GM21717 (cell line): ENCODE measurements around the gene EXOC2.

ENCODE experiments used
- ATAC-seq: cut with Tn5 transposase; IDR thresholded peaks from one replicate; pipeline ENCODE4 v1.9.1; 2021; ENCODE audit warnings: mild to moderate bottlenecking, moderate library complexity; ENCODE audit not compliant: unreplicated experiment

EXOC2 gene

DNA sequence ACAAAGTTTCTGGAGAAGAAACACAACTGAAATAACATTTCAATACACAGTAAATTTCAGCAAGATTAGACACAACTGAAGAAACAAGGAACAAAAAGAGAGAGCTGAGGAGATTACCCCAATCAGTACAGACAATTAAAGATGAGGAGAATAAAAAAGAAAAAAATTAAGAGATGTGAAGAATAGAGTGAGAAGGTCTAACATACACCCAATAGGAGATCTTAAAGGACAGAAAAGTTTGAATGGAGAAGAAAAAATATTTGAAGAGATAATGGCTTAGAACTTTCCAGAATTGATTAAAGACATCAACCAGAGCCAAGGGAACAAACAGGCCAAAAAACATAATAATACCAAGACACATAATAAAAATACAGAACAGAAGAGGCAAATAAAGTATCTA lies 152.4 kb downstream of the EXOC2 start:
- no peak for ATAC-seq

- no peak for ATAC-seq
Observed at GRCh38 chr6:537114-537513, 155.8 kb downstream of the EXOC2 start.

DNA sequence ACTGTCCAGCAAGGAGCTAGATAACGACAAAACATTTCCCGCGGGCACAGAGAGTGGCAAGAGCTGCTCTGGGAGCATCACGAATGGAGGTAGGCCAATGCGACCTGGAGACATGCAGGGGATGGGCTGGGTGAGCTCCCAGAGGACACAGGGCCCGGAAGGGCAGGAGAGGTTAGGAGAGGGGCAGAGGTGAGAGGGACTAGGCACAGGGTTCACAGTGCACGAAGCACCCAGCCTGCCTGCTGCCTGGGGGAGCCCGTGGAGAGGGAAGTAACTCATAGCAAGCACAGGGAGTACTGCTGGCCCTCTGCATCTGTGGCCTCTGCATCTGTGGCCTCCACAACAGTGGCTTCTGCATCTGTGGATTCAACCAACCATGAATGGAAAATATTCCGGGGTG lies 162.5 kb downstream of the EXOC2 start:
- ATAC-seq, result no peak

- no peak for ATAC-seq
Observed at GRCh38 chr6:528989-529388, 163.9 kb downstream of the EXOC2 start.

DNA sequence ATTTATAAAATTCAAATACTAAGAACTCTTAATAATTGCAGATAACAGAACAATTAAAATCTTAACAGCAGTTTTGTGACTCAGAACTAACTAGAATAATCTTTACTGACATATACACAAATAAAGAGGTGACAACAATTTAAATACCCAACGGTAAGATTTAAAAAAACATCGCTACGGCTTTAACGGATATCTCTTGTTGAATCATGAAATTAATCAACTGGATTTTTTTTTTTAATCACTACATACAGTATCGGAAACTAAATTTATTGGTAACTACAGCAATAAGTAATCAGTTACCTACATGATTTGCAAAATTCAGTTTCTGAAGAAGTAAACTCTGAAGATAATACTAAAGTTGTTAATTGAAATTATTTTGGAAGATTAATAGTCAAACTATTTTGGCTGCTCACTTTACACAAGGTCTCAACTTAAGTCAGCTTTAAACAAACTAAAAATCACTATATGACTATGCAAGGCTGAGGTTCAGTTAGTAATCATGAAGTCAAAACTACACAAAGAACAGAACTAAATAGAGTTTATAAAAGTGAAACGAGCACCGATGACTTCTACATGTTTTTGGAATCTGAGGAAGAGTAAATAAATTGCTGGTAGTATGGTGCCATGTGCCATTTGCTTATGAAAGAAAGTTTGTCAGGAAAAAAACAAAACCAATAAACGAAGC lies 164.8 kb downstream of the EXOC2 start:
- ATAC-seq, result no peak

DNA sequence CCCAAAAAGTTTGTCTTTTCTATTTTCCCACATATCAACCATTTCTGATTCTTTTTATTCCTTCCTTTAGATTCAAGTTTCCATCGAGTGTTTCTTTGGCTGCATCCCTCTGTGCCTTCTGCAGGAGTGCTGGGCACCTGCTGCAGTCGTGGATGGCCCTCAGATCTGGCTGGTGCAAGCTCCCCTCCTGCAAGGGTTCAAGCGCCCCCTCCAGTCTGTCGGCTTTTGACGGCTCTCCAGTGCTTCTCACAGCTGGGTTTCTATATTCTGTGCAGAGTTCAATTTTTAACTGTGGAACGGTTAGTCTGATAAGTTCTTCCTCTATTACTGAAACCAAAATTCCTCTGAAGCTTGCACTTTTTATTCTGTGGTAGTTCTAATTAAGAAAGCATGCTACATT lies 168.1 kb downstream of the EXOC2 start:
- ATAC-seq, result no peak

GRCh38 chr6:520820-521219 lies 172.1 kb downstream of the EXOC2 start:
- no peak for ATAC-seq

- no peak for ATAC-seq
Observed at GRCh38 chr6:518218-518617, 174.7 kb downstream of the EXOC2 start.

- ATAC-seq, result no peak
Observed at GRCh38 chr6:516213-516612, 176.7 kb downstream of the EXOC2 start.

DNA sequence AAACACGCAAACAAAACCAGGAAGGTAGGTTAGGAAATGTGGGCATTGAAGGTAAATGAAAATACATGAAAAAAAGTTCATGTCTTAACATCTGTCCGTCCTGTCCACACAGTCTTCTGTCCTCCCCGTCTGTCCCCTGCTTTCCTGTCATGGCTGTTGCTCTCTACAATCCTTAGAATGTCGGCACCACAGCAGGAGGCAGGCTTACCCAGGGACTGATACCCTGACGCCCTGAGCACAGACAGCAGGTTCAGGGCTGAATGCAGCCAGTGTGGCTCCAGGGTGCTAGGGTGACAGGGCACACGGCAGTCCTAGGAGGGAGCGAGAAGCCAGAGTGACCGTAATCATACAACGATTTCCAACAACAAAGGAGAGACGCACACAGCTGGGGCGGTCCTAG lies 177.7 kb downstream of the EXOC2 start:
- ATAC-seq, result no peak

- ATAC-seq, result no peak
Observed at GRCh38 chr6:514396-514978, 178.5 kb downstream of the EXOC2 start.

GRCh38 chr6:513961-514360 lies 179.0 kb downstream of the EXOC2 start:
- ATAC-seq, result no peak

DNA sequence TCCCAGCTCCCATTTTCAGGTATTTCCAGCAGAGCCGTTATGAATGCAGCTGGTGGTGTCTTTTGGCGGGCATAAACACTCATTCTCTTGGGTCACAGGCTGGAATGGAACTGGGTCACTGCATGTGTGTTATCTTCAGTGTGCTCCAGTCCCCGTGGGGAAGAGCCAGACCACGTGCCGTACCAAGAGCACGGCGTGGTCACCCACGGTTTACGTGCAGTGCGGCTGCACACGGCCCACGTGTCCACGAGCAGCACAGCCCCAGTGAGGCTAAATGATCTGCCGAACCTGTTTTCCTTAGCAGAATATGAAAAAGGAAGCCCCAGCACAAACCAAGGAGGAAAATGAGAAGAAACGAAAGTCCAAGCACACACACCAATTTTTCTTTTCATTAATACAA lies 179.9 kb downstream of the EXOC2 start:
- no peak for ATAC-seq

DNA sequence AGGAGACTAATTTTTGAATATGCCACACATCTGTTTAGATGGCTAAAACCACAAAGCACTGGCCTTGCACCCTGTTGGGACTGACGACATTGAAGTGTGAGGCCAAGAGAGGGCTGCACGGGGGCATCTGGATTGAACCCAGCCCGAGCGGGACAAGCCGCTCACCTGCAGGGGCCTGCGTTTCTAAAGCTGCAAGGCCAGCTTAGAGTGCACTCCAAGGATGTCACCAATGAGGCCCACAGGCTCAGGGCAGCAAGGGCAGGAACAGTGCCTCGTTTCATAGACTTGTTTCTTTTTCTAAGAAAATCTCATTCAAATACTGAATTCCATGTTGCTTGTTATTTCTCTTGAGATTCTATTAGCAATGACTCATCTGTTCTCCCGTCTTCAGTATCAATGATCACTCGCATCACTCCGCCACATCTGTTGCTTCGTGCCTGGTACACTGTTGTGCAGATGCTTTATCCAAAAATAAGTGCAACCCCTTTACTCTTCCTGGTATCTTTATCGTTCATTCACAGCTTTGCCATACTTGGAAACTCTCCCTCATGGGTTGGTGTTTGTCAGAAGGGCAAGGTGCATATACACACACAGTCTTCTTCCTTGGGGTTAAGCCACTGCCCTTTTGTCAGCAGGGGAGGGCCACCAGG lies 181.3 kb downstream of the EXOC2 start:
- ATAC-seq, result no peak

DNA sequence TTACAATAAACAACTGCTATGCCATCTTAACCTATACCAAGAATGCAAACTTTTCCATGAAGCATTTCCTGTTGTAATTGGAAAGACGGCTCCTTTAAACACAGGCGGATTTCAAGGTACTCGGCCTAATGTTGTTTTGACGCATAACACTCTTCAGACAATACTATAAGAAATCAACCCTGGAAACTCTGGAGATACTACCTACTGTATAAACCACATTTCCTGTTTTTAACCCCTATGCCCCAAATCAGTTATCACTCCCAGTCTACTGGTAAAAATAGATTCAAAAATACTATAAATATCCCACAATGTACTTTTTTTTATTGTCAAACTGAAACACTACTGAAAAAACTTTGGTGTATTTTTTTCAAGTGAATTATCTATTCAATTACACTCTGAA lies 183.3 kb downstream of the EXOC2 start:
- ATAC-seq, result no peak

- no peak for ATAC-seq
Observed at GRCh38 chr6:508614-509013, 184.3 kb downstream of the EXOC2 start.

- ATAC-seq, result no peak
Observed at GRCh38 chr6:508006-508405, 184.9 kb downstream of the EXOC2 start.

DNA sequence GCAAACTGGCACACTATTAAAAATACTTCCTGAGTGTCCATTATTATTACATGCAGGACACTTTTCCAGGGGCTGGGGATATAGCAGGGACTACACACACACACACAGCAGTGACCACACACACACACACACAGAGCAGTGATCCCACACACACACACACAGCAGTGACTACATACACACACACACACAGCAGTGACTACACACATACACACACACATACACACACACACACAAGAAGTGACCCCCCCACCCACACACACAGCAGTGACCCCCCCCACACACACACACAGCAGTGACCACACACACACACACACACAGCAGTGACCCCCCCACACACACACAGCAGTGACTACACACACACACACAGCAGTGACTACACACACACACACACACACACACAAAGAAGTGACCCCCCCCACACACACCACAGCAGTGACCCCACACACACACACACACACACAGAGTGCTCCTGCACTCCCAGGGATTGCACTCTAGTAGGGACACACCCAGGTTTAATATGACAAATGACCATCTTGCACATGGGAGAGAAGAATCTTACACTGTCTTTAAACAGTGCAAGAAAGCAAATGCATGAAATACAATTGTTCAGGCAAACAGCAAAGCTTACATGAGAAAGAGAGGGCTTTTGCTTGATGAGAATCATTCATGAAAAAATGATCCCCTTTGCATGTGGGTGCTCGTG lies 185.9 kb downstream of the EXOC2 start:
- no peak for ATAC-seq

DNA sequence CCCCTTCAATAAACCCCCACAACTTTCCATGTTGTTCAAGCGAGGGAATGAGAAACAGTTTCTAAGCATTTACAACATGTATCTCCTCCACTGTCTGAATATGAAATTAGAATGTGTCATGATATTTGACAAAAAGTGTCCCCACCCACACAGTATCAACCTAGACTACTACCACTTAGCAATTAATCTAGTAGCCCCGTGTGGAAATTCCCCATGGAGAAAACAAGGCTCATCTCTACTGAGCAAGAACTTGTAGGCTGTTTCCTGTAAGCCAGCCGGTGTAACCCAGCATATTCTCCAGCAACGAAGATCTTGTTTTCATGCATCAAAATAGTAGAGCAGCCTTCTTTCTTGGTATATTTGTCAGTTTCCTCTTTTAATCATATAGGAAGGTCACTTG lies 186.4 kb downstream of the EXOC2 start:
- ATAC-seq, result no peak

- ATAC-seq, result no peak
Observed at GRCh38 chr6:505374-505773, 187.6 kb downstream of the EXOC2 start.

DNA sequence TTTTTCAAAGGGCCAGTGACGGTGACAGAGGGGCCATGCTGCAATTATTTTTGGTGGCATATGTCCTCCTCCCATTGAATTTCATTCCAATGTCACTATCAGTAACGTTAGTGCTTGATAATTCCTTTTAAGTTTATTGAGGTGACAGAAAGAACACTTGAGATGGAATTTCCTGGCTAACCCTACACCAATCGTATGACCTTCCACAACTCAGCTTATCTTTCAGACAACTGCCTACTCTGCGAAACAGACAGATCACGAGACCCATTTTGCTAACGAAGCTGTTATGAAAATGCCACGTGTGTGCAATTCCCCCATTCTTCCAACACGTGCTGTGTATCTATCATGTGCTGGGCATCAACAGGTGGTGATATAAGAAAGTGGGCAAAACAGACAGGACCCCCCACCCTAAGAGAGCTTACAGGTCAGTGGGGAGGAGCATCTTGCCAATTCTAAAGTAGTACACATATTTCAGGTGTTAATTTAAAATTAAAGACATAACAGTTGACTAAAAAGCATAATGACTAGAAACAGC lies 188.4 kb downstream of the EXOC2 start:
- no peak for ATAC-seq
